ENCODE results near the gene TCIRG1. TPM values are rescaled to one million over a fixed set of nuclear protein-coding genes. Genes with fewer than 3 reads are reported as not detected.

Gene TCIRG1
- total RNA-seq, 1 donor from 2014 or later: 36.2 TPM

- ATAC-seq: no peak
These were observed 32.1 kb upstream of the TCIRG1 start for GRCh38 chr11:68006606-68007166.

GRCh38 chr11:68007498-68008380 lies 31.1 kb upstream of the TCIRG1 start:
- ATAC-seq: no peak

GRCh38 chr11:68008381-68009337 lies 30.2 kb upstream of the TCIRG1 start:
- ATAC-seq: peak; percentile 67

- no peak for ATAC-seq
These were observed 29.3 kb upstream of the TCIRG1 start for GRCh38 chr11:68009391-68010089.

- peak; percentile 17 for ATAC-seq
These were observed 28.5 kb upstream of the TCIRG1 start, which contains the start of gene ALDH3B1 for GRCh38 chr11:68010090-68011041. Gene ALDH3B1 (plus strand): TSS chr11:68010327. CDS start chr11:68015298, 4,971 bp downstream.

GRCh38 chr11:68011051-68011943 lies 27.5 kb upstream of the TCIRG1 start:
- no peak for ATAC-seq

GRCh38 chr11:68012044-68012842 lies 26.6 kb upstream of the TCIRG1 start:
- no peak for ATAC-seq

- ATAC-seq: no peak
These were observed 25.8 kb upstream of the TCIRG1 start for GRCh38 chr11:68012843-68013610.

GRCh38 chr11:68013611-68014156 lies 25.1 kb upstream of the TCIRG1 start:
- no peak for ATAC-seq

GRCh38 chr11:68014157-68014946 lies 24.5 kb upstream of the TCIRG1 start:
- peak; percentile 85 for ATAC-seq

- no peak for ATAC-seq
These were observed 23.8 kb upstream of the TCIRG1 start for GRCh38 chr11:68014947-68015447.

GRCh38 chr11:68015467-68015866 lies 23.4 kb upstream of the TCIRG1 start:
- no peak for ATAC-seq

- no peak for ATAC-seq
These were observed 22.5 kb upstream of the TCIRG1 start for GRCh38 chr11:68016161-68016903.

GRCh38 chr11:68016904-68017817 lies 21.7 kb upstream of the TCIRG1 start:
- no peak for ATAC-seq

All from esophagus mucosa (tissue), 1 donor.